Posterior vena cava (tissue), 2 donors: Measurements from ENCODE around the gene DNAJC27. TPM values are rescaled to one million over a fixed set of nuclear protein-coding genes. Genes with fewer than 3 reads are reported as not detected.
A peak's percentile ranks its signal among the peaks of the same experiment; 100 is the strongest.

Experiments used
- DNase-seq: peaks from one replicate; pipeline ENCODE4 v3.0.0-alpha.2; 2020; ENCODE audit warnings: low spot score
- intact Hi-C, 2 donors: fragments of 100-400 bp; cut with DNase I; formaldehyde crosslinking; loops; one replicate each; pipeline versions ENCODE4 v1.14.1 to v1.14.2; 2022 to 2023
- total RNA-seq, 2 donors: library from RNA; stranded (reverse); fragmentation: NEBNext Ultra II Directional; extraction: Animal tissue kit (Norgen Biotek cat#: 25700); gene quantifications; one replicate each; pipeline ENCODE4 v1.2.1, GENCODE V29; 2021
- donor health status: DM: yes; HTN: yes; CAD: no.
- donor health status: DM: yes; HTN: yes; CAD: no.

DNAJC27 gene
- total RNA-seq, 2 donors from 2014 or later = 5.6 to 7.2 TPM

DNA sequence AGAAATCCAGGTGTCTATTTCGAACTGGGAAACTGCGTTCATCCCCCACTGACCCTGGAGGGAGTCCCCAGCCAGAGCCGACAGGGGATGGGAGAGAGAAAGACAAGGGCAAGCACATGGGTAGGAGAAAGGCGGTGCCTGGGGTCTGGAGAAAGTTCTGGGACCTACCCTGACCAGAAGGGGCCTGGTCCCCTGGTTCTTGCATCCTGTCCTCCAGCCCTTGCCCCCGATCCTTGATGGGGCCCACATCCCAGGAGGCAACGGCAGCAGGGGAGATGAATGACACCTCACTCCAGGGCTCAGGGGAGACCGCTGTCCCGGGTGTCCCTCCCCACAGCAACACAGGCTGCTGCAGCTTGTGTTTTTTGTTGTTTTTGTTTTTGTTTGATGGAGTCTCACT lies 56.6 kb downstream of the DNAJC27 start:
- DNase-seq = peak; percentile 58
- intact Hi-C loops = no loop called here

DNA sequence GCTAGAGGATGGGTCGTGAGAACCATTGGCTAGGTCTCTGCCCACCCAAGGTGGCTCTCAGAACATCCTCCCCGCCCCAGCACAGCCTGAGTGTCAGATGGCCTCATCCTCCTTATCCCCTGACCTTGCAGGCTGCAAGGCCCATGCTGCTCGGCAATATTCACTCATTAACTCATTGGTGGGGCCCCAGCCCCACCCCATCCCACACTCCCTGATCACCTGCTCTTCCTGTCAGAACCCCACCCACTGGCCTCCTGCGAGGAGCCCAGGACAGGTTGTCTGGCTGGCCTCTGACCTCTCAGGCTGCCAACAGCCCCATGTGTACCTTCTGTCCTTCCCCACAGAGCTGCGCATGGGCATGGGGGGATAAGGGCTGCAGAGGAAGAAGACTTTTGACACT lies 57.0 kb downstream of the DNAJC27 start:
- DNase-seq = peak; percentile 61
- intact Hi-C loops = no loop called here

GRCh38 chr2:24913911-24914310 lies 57.8 kb downstream of the DNAJC27 start:
- intact Hi-C loops = no loop called here
- peak; percentile 78 for DNase-seq

DNA sequence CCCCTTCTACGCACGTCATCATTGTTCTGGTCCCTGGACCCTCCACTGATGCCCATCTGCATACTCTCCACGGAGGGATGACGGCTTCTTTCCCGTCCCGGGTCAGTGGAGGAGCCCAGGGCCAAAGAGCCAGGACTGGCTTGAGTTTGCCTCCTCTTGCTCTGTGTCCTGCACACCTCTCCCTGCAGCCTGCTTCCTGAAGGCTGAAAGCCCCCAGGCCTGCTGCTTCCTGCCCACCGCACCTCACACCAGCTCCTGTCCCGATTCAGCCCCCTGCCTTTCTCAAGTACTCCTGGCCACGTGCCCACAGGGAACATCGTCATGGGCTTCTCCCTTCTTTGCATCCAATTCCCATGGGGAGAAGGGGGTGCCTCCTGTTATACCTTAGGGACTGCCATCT lies 58.8 kb downstream of the DNAJC27 start:
- peak; percentile 38 for DNase-seq
- intact Hi-C loops = loop anchor here in 1 of 2 donors (1.0 kb wide), 1 partner anchor 50 kb away; no protein-coding TSS in a partner anchor

- peak; percentile 52 for DNase-seq
- intact Hi-C loops = loop anchor here in 1 of 2 donors (1.0 kb wide), 1 partner anchor 49 kb away; no protein-coding TSS in a partner anchor
Observed at GRCh38 chr2:24912523-24912922, 59.2 kb downstream of the DNAJC27 start.

DNA sequence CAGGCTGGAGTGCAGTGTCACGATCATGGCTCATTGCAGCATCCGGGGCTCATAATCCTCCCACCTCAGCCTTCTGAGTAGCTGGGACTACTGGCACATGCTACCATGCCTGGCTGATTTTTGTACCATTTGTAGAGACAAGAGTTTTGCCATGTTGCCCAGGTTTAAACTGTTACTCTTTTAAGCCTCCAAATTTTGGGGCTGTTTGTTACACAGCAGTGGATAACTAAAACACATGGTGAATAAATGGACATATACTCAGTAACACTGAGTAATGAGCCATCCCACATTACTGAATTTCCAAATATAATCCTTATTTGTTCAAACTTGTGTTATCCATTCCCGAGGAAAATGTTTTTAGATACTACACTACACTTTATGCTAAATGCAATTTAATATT lies 61.5 kb downstream of the DNAJC27 start:
- intact Hi-C loops = no loop called here
- peak; percentile 34 for DNase-seq

GRCh38 chr2:24909555-24910177 lies 62.1 kb downstream of the DNAJC27 start:
- DNase-seq = peak; percentile 4
- intact Hi-C loops = no loop called here

GRCh38 chr2:24908461-24908901 lies 63.3 kb downstream of the DNAJC27 start:
- DNase-seq = peak; percentile 49

DNA sequence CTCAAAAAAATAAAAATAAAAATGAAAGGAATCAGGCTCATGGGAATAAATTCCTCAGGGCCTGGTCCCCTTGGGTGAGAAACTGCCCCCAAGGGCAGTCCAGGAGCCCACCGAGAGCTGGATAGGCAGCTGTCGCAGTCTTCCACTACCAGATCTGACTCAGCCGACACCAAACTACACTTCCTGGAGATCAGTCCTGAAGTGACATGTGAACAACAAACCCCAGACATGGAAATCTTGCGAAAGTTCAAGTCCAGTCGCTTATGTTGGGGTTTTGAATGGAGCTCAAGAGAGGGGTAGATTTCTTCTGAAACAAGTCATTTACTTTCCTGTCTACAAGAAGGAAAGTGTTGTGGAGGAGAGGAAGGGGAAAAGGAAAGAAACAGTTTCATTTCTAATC lies 64.6 kb downstream of the DNAJC27 start:
- intact Hi-C loops = no loop called here
- DNase-seq = no peak

More at GRCh38 chr2:24908461-24908901, 63.3 kb downstream of the DNAJC27 start:
- intact Hi-C loops = no loop called here

DNA sequence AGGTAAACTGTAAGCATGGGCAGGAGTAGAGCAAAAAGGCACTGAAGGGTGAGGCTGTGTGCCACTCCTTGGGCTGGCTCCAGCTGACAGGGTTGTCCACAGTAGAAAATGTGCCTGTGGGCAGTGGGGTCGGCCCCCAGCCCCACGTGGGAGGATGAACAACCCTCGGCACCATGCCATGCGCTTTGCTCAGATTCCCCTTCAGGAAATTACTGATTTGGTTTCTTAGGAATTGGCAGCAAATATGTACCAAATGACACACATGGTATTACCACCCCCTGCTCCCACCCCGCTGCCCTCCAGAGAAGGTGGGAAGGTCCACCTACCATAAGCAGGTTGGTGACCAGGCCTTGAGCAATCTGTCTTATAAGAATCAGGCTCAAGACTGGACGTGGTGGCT lies 65.3 kb downstream of the DNAJC27 start:
- peak; percentile 61 for DNase-seq
- intact Hi-C loops = no loop called here

DNA sequence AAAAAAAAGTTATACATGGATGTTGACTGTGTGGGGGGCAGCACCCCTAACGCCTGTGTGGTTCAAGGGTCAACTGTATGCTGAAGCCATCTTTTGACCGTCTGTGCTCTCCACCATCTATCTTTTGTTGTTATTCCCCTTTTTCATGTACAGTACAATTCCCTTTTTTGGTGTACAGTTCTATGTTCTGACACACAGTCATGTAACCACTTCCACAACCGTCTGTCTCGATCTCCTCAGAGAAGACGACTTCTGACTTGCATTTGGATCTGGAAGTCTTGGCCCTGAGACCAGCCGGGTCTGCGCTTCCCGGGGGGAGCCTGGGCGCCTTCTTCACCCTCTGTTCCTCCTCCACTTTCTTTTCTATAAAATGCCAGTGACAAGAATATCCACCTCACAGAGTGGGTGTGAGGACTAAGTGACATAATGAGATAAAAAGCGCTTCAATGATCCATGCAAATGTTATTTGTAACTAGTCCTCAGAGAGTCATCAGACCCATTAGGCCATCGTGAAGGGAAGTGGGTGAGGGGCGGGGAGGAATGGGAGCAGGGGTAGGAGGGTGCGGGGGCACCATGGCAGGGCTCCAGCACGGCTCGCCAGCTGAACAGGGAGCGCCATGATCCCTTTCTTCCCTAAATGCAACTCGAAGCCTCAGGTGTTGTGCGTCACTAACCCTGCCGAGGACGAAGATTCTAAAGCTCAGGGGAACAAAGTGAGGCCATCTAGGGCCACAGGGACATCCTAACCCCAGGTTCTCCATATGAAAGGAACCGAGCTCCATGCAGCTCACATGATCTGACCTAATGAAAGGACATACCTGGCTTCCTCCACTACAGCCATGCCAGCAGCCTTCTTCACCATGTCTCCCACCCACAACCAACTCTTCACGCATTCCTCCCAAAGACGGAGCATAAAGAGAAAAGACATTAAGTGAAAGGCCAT lies 68.3 kb downstream of the DNAJC27 start:
- DNase-seq = peak; percentile 51
- intact Hi-C loops = no loop called here

DNA sequence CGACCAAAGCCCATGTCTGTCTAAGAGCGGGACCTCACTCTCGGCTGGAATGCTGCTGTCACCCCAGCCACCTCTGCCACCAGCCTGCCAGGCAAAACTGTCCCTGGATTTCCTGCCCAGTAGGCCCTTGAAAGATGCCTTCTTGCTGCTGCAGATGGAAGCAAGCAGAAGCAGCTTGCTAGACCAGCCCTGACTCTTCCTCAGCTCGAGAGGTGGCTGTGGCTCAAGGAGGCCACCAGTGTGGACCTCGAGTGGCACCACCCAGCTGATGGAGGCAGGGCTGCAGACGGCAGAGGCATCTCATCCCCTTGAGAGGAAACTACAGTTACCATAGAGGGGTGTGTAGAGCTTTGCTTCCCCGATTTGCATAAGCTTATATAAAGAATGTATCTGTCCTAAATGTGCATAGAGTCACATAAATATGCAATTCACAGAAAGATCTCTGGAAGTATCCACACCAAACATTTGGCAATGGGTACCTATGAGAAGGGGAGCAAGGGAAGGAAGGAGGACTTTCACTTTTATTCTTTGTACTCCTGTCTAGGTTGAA lies 72.3 kb downstream of the DNAJC27 start:
- intact Hi-C loops = no loop called here
- DNase-seq = peak; percentile 64

DNA sequence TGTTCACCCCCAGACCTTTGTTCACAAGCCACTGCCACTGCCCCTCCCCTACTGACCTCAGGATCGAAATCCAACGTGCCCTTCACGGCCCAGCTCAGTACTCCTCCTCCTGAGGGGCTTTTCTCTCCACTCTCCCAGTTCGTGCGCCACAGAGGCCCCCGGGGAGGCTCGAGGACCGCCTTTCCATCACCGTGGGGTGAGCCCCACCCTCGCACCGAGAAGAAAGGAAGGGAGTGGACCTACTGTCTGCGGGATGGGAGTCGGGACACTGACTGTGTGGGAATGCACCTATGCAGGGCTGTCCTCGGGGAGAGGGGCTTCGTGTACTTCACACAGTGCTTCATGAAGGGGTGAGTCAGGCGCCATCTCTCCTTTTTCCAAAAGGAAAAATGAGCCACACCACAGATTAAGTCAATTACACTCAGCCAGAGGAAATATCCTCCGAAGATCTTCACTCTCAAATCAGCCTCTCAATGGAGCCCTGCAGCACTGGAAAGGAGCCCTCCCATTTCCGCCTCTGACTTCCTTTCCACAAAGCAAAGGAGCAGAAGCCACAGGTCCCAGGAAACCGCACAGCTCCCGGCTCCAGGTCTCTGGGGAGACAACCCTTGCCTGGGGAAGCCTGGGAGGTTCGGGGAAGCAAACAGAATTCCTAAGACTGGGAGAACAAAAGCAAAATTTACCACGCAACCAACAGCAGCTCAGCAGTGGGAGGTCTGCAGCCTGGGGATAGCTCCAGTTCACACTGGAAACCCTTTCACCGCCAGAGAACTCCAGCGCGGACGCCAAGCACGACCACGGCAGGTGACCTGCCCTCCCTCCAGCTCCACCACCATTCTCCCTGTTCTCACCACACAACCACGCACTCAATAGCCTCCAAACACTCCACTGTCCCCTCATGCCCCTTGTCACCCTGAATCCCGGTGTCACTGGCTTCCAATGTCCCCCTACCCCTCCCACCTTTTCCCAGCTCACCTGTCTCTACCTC lies 73.3 kb downstream of the DNAJC27 start:
- intact Hi-C loops = no loop called here
- DNase-seq = peak; percentile 63

DNA sequence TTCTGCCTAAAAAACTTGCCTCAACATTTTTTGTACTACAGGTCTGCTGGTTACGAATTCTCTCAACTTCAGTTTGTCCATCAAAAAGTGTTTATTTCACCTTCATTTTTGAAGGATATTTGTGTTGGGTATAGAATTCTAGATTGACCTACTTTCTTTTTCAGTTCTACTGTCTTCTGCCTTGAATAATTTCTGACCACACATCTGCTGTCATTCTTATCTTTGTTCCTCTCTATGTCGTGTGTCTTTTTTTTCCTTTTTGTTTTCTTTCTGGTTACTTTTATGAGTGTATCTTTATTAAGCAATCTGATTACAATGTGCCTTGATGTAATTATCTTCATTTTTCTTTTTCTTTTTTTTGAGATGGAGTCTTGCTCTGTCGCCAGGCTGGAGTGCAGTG lies 77.0 kb downstream of the DNAJC27 start:
- intact Hi-C loops = no loop called here
- no peak for DNase-seq

- intact Hi-C loops = no loop called here
Observed at GRCh38 chr2:24893934-24894333, 77.8 kb downstream of the DNAJC27 start.

More at GRCh38 chr2:24893934-24894333, 77.8 kb downstream of the DNAJC27 start:
- no peak for DNase-seq
